HL-60 (cell line): Measurements from ENCODE around the gene OSBPL5.

Experiments
- DNase-seq, 2 experiments: peaks; one replicate each; pipeline ENCODE4 v3.0.0-alpha.2; 2010 to 2020; ENCODE audit warnings: low read depth in 1 of 2, low spot score in 1 of 2
- H3K27ac ChIP-seq: fragments of 250-450 bp; sonication (Bioruptor Pico); replicated peaks from 2 replicates; pipeline ENCODE4 v1.5.1; 2020; ENCODE audit warnings: mild to moderate bottlenecking, moderate library complexity
- H3K27me3 ChIP-seq: fragments of 250-450 bp; sonication (Bioruptor Pico); 2 replicates; pipeline ENCODE4 v1.5.1; 2021; ENCODE audit warnings: mild to moderate bottlenecking, moderate library complexity; ENCODE audit not compliant: insufficient read depth, poor library complexity, severe bottlenecking
- H3K4me3 ChIP-seq: replicated peaks from 2 replicates; pipeline ENCODE4 v1.5.1; 2011; ENCODE audit warnings: mild to moderate bottlenecking, control low read depth, low read length; ENCODE audit not compliant: insufficient read depth
- GABPA ChIP-seq: IDR thresholded peaks from 2 replicates; pipeline ENCODE4 v1.6.1; 2012; ENCODE audit warnings: low read depth
- POLR2AphosphoS5 ChIP-seq: IDR thresholded peaks from 2 replicates; pipeline ENCODE4 v1.6.1; 2012; ENCODE audit warnings: low read depth
- SPI1 ChIP-seq: IDR thresholded peaks from 2 replicates; pipeline ENCODE4 v1.6.1; 2012; ENCODE audit warnings: low read depth, mild to moderate bottlenecking, borderline replicate concordance
- TF ChIP-seq, protein P1 (sequence below): IDR thresholded peaks from 2 replicates; pipeline ENCODE4 v1.6.1; 2012; ENCODE audit warnings: low read depth; ENCODE audit not compliant: insufficient replicate concordance
- TF ChIP-seq, protein P2 (sequence below): IDR thresholded peaks from one replicate; pipeline ENCODE4 v1.5.1; 2011; ENCODE audit warnings: low read length, control low read depth, inconsistent platforms; ENCODE audit not compliant: insufficient read depth

Gene OSBPL5

GRCh38 chr11:3044915-3045314 lies 120.2 kb downstream of the OSBPL5 start:
- no peaks in the 10 kb centered on the region for H3K27me3 ChIP-seq
- TF ChIP-seq, protein P1, sequence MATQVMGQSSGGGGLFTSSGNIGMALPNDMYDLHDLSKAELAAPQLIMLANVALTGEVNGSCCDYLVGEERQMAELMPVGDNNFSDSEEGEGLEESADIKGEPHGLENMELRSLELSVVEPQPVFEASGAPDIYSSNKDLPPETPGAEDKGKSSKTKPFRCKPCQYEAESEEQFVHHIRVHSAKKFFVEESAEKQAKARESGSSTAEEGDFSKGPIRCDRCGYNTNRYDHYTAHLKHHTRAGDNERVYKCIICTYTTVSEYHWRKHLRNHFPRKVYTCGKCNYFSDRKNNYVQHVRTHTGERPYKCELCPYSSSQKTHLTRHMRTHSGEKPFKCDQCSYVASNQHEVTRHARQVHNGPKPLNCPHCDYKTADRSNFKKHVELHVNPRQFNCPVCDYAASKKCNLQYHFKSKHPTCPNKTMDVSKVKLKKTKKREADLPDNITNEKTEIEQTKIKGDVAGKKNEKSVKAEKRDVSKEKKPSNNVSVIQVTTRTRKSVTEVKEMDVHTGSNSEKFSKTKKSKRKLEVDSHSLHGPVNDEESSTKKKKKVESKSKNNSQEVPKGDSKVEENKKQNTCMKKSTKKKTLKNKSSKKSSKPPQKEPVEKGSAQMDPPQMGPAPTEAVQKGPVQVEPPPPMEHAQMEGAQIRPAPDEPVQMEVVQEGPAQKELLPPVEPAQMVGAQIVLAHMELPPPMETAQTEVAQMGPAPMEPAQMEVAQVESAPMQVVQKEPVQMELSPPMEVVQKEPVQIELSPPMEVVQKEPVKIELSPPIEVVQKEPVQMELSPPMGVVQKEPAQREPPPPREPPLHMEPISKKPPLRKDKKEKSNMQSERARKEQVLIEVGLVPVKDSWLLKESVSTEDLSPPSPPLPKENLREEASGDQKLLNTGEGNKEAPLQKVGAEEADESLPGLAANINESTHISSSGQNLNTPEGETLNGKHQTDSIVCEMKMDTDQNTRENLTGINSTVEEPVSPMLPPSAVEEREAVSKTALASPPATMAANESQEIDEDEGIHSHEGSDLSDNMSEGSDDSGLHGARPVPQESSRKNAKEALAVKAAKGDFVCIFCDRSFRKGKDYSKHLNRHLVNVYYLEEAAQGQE, result no peak
- TF ChIP-seq POLR2AphosphoS5 (no peak), SPI1 (no peak), GABPA (no peak)
- TF ChIP-seq, protein P2, sequence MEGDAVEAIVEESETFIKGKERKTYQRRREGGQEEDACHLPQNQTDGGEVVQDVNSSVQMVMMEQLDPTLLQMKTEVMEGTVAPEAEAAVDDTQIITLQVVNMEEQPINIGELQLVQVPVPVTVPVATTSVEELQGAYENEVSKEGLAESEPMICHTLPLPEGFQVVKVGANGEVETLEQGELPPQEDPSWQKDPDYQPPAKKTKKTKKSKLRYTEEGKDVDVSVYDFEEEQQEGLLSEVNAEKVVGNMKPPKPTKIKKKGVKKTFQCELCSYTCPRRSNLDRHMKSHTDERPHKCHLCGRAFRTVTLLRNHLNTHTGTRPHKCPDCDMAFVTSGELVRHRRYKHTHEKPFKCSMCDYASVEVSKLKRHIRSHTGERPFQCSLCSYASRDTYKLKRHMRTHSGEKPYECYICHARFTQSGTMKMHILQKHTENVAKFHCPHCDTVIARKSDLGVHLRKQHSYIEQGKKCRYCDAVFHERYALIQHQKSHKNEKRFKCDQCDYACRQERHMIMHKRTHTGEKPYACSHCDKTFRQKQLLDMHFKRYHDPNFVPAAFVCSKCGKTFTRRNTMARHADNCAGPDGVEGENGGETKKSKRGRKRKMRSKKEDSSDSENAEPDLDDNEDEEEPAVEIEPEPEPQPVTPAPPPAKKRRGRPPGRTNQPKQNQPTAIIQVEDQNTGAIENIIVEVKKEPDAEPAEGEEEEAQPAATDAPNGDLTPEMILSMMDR, result no peak
- H3K27ac ChIP-seq, result no peak overlapping the region
- no peak overlapping the region for H3K4me3 ChIP-seq
- no peak for DNase-seq

- no peak for TF ChIP-seq GABPA
- TF ChIP-seq, protein P1, result no peak
- no peak for TF ChIP-seq SPI1
- no peak for TF ChIP-seq POLR2AphosphoS5
- TF ChIP-seq, protein P2, result no peak
- no peak for DNase-seq
- no peak overlapping the region for H3K27ac ChIP-seq
- no peaks in the 10 kb centered on the region for H3K27me3 ChIP-seq
- no peak overlapping the region for H3K4me3 ChIP-seq
These were observed 121.1 kb downstream of the OSBPL5 start for GRCh38 chr11:3044004-3044403.

DNA sequence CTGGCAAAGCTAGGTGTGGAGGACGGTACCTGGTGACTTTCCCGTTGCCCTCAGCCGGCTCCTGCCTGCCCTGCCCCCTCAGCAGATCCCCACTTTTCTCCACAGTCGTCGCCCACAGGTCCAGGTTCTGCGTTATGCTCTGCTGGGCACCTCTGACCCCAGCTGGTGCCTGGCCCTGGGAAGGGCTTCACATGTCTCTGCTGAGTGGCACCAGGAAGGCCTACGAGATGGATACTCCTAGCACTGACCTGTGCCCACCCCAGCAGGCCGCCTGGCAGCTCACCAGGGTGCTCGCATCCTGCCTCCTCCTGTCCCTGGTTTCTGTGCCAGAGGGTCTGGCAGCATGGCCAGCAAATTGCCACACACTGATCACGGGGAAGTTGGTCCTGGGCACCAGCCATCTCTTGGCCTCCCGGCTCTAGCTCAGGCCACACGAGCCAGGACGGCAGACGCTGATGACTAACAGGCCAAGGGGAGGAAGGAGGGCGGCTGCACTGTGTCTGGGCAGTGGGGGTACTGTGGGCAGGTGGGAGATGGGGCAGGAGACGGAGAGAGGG lies 121.7 kb downstream of the OSBPL5 start:
- no peak overlapping the region for H3K27ac ChIP-seq
- TF ChIP-seq POLR2AphosphoS5, result no peak
- TF ChIP-seq, protein P1, result no peak
- TF ChIP-seq GABPA, result no peak
- TF ChIP-seq SPI1, result no peak
- TF ChIP-seq, protein P2, result no peak
- no peaks in the 10 kb centered on the region for H3K27me3 ChIP-seq
- no peak for DNase-seq
- H3K4me3 ChIP-seq, result no peak overlapping the region
